ENCODE measurements around the gene TBK1.

Gene TBK1

DNA sequence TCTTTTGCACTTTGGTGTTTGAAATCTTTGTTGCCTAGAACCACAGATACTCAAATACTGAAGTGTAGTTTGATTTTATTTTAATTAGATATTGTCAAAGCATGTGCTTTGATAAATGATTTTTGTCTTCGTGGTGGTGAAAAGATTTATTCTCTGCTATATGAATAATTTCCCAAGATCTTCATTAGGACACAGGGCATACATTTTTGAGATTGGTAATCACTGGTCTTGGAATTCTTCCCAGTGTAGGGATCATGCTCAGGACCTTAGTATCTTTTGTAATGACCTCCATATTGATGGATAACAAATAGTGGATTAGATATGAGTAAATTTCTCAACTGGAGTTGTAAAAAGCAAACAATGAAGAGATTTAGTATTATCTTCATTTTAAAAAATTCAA is 28.2 kb downstream of the TBK1 start:
- no peak for DNase-seq (ENCODE audit: low spot score)
- TF ChIP-seq, protein P1, sequence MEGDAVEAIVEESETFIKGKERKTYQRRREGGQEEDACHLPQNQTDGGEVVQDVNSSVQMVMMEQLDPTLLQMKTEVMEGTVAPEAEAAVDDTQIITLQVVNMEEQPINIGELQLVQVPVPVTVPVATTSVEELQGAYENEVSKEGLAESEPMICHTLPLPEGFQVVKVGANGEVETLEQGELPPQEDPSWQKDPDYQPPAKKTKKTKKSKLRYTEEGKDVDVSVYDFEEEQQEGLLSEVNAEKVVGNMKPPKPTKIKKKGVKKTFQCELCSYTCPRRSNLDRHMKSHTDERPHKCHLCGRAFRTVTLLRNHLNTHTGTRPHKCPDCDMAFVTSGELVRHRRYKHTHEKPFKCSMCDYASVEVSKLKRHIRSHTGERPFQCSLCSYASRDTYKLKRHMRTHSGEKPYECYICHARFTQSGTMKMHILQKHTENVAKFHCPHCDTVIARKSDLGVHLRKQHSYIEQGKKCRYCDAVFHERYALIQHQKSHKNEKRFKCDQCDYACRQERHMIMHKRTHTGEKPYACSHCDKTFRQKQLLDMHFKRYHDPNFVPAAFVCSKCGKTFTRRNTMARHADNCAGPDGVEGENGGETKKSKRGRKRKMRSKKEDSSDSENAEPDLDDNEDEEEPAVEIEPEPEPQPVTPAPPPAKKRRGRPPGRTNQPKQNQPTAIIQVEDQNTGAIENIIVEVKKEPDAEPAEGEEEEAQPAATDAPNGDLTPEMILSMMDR (IDR thresholded peaks at IDR 0.05; ENCODE audit: borderline replicate concordance, control extremely low read depth, extremely low read depth, insufficient read depth, missing control alignments): no peak
- in situ Hi-C loops (cut with MboI; ENCODE audit: low sequenced_read_pairs, unreplicated experiment): no loop called here

DNA sequence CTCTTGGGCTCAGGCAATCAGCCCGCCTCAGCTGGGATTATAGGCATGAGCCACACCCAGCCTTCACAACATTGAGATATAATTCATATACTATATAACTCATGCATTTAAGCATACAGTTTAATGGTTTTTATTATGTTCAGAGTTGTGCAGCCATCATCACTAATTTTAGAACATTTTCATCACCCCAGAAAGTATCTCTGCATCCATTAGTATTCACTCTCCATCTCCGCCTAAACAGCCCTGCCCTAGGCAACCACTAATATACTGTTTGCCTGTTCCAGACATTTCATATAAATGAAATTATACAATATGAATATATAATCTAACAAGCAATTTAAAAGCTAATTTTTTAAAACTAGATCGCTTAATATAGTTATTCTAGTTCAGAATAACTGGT is 34.7 kb downstream of the TBK1 start:
- DNase-seq (ENCODE audit: low spot score): no peak
- TF ChIP-seq, protein P1 (IDR thresholded peaks at IDR 0.05; ENCODE audit: borderline replicate concordance, control extremely low read depth, extremely low read depth, insufficient read depth, missing control alignments): no peak
- in situ Hi-C loops (cut with MboI; ENCODE audit: low sequenced_read_pairs, unreplicated experiment): no loop called here

DNA sequence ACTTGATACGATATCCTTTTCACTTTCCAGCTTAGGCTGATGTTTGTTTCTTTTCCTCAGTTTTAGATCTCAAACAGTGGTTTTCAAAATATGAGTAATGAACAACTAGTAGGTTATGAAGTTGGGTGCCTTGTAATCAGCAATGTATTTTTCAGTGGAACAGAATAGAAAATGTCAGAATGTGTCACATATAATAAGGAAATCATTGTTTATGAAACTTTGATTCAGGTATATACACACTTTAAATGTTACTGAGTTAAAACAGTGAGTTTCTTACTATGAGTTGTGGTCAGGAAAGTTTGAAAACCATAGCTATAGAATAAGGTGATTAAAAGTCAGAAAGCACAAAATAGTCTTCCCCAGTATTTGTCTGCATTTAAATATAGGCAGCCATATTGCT is 39.8 kb downstream of the TBK1 start:
- TF ChIP-seq, protein P1 (IDR thresholded peaks at IDR 0.05; ENCODE audit: borderline replicate concordance, control extremely low read depth, extremely low read depth, insufficient read depth, missing control alignments): no peak
- DNase-seq (ENCODE audit: low spot score): no peak
- in situ Hi-C loops (cut with MboI; ENCODE audit: low sequenced_read_pairs, unreplicated experiment): no loop called here

DNA sequence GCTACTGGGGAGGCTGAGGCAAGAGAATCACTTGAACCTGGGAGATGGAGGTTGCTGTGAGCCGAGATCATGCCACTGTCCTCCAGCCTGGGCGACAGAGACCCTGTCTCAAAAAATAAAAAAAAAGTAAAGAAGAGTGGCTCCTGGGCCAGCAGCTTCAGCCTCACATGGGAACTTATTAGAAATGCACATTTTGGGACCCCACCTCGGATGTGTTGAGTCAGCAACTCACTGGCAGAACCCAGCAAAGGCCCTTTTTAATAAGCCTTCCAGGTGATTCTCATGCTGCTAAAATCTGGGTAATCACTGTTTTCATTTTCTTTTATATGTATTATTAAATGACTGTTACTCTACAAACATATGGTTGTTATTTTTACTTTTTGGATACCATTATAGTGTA is 41.6 kb downstream of the TBK1 start:
- TF ChIP-seq, protein P1 (IDR thresholded peaks at IDR 0.05; ENCODE audit: borderline replicate concordance, control extremely low read depth, extremely low read depth, insufficient read depth, missing control alignments): no peak
- DNase-seq (ENCODE audit: low spot score): no peak
- in situ Hi-C loops (cut with MboI; ENCODE audit: low sequenced_read_pairs, unreplicated experiment): no loop called here

DNA sequence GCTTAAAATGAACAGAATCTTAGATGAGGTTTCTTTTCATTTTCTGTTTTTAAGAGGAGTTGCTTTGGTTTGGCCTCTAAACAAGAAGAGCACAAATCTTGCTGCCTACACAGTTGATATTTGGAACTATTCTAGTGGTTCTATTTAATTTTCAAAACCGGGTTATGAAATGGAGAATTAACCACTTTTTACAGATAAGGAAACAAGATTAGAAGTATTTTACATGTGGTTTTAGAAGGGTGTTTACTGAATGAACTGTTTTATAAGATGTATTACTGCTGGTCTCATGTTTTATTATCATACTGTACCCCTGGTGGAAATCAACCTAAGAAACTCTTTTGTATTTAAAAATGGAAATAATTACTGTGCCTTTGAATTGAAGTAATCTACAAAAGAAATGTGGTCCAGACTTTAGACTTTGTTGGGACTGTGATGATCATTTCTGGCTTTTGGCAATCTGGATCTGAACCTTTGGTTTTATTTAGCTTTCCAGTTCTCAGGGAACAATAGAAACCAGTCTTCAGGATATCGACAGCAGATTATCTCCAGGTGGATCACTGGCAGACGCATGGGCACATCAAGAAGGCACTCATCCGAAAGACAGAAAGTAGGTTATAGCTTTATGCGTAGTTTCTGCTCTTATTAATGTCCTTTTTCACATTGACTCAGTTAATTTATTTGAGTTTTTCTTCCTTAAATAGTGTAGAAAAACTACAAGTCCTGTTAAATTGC is 43.2 kb downstream of the TBK1 start:
- no peak for DNase-seq (ENCODE audit: low spot score)
- in situ Hi-C loops (cut with MboI; ENCODE audit: low sequenced_read_pairs, unreplicated experiment): no loop called here
- TF ChIP-seq, protein P1 (IDR thresholded peaks at IDR 0.05; ENCODE audit: borderline replicate concordance, control extremely low read depth, extremely low read depth, insufficient read depth, missing control alignments): no peak

DNA sequence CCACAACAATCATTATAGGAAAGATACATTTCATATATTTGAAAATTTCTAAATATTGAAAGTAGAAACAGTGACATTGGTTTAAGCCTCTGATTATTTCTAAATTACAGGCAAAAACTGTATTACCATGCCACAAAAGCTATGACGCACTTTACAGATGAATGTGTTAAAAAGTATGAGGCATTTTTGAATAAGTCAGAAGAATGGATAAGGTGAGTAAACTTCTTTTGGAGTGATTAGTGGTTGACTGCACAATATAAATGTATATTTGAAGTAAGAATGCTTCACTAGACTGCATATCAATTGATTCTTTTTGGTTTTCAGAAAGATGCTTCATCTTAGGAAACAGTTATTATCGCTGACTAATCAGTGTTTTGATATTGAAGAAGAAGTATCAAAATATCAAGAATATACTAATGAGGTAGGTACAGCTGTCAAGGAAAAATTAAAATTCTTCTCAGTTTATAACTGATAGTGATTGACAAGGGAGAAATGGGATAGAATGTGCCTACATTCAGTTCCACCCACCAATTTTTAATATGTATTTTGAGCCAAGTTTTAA is 45.0 kb downstream of the TBK1 start:
- in situ Hi-C loops (cut with MboI; ENCODE audit: low sequenced_read_pairs, unreplicated experiment): no loop called here
- TF ChIP-seq, protein P1 (IDR thresholded peaks at IDR 0.05; ENCODE audit: borderline replicate concordance, control extremely low read depth, extremely low read depth, insufficient read depth, missing control alignments): no peak
- no peak for DNase-seq (ENCODE audit: low spot score)
